Measurements from ENCODE around the gene BCR. TPM values are rescaled to one million over a fixed set of nuclear protein-coding genes. Genes with fewer than 3 reads are reported as not detected.

BCR gene
- total RNA-seq, 2 experiments from 2014 or later, result 60.0 to 64.8 TPM

GRCh38 chr22:23217171-23218052 lies 37.1 kb downstream of the BCR start:
- no peak for TF ChIP-seq CTCF (IDR thresholded peaks at IDR 0.05)

GRCh38 chr22:23218053-23218866 lies 38.0 kb downstream of the BCR start:
- ChIA-PET CTCF (no interaction called here), POLR2A (interaction anchor here (0.8 to 1.7 kb wide), 5 partner anchors 9 to 38 kb away, joined by 3 to 9 read pairs (median 5); partner anchors contain the start of gene BCR)
- H3K27me3 Mint-ChIP-seq, result no peaks in the 10 kb centered on the region
- Histone ChIP-seq H3K27me3 (ENCODE audit: control insufficient read depth in 1 of 2, insufficient read depth in 2 of 2, low read length in 2 of 2) (no peaks in the 10 kb centered on the region), H3K27ac (ENCODE audit: low read depth in 1 of 2, low read length in 2 of 2) (peak overlapping the region; percentile 47 to 53), H3K9me3 (ENCODE audit: control insufficient read depth in 1 of 2, insufficient read depth in 1 of 2, low read length in 2 of 2) (no peaks in the 10 kb centered on the region), H3K4me1 (ENCODE audit: insufficient read depth, low read length) (peaks cover 86% of the 10 kb centered on the region), H3K36me3 (ENCODE audit: insufficient read depth, low read length) (no peaks in the 10 kb centered on the region), H3K4me3 (ENCODE audit: low read length) (peak overlapping the region; percentile 42)
- H3K36me3 Mint-ChIP-seq (ENCODE audit: low read depth), result no peaks in the 10 kb centered on the region
- no peak for TF ChIP-seq CTCF (IDR thresholded peaks at IDR 0.05)
- ATAC-seq (ENCODE audit: poor library complexity) (no peak), DNase-seq (peak in 2 of 14 experiments; percentile 41 to 49)
- peak overlapping the region; percentile 83 for H3K27ac Mint-ChIP-seq
- H3K4me1 Mint-ChIP-seq (ENCODE audit: low read depth), result peaks cover 98% of the 10 kb centered on the region
- H3K4me3 Mint-ChIP-seq, result peak overlapping the region; percentile 84
- H3K9me3 Mint-ChIP-seq, result no peaks in the 10 kb centered on the region
- intact Hi-C loops (cut with DNase I, micrococcal nuclease), result loop anchor here (5.0 kb wide), 1 partner anchor 36 kb away; the partner anchor contains the start of gene BCR (in 2 of the 2)

More at GRCh38 chr22:23217171-23218052, 37.1 kb downstream of the BCR start:
- H3K9me3 ChIP-seq (ENCODE audit: control insufficient read depth in 1 of 2, insufficient read depth in 1 of 2, low read length in 2 of 2), result no peaks in the 10 kb centered on the region
- DNase-seq (no peak), ATAC-seq (ENCODE audit: poor library complexity) (no peak)
- no peaks in the 10 kb centered on the region for H3K27me3 ChIP-seq (ENCODE audit: control insufficient read depth in 1 of 2, insufficient read depth in 2 of 2, low read length in 2 of 2)
- peak overlapping the region; percentile 83 for H3K27ac Mint-ChIP-seq
- no peaks in the 10 kb centered on the region for H3K9me3 Mint-ChIP-seq
- peak overlapping the region; percentile 53 to 55 for H3K27ac ChIP-seq (ENCODE audit: low read depth in 1 of 2, low read length in 2 of 2)
- H3K4me1 Mint-ChIP-seq (ENCODE audit: low read depth), result peaks cover 97% of the 10 kb centered on the region
- peak overlapping the region; percentile 84 for H3K4me3 Mint-ChIP-seq
- no peaks in the 10 kb centered on the region for H3K36me3 Mint-ChIP-seq (ENCODE audit: low read depth)
- H3K4me3 ChIP-seq (ENCODE audit: low read length), result peak overlapping the region; percentile 42
- H3K4me1 ChIP-seq (ENCODE audit: insufficient read depth, low read length), result peaks cover 84% of the 10 kb centered on the region
- CTCF ChIA-PET, result interaction anchor here (1.2 to 1.7 kb wide), 2 partner anchors 43 to 65 kb away, joined by 3 to 6 read pairs; no protein-coding TSS in a partner anchor
- no peaks in the 10 kb centered on the region for H3K36me3 ChIP-seq (ENCODE audit: insufficient read depth, low read length)
- POLR2A ChIA-PET, result interaction anchor here (1.6 to 2.7 kb wide), 4 partner anchors 9 to 36 kb away, joined by 4 to 15 read pairs (median 7); no protein-coding TSS in a partner anchor
- H3K27me3 Mint-ChIP-seq, result no peaks in the 10 kb centered on the region
- intact Hi-C loops (cut with DNase I, micrococcal nuclease), result loop anchor here (5.0 kb wide), 1 partner anchor 35 kb away; the partner anchor contains the start of gene BCR (in 2 of the 2)

- no peaks in the 10 kb centered on the region for H3K27me3 Mint-ChIP-seq
- H3K36me3 Mint-ChIP-seq (ENCODE audit: low read depth), result no peaks in the 10 kb centered on the region
- Histone ChIP-seq H3K27me3 (ENCODE audit: control insufficient read depth in 1 of 2, insufficient read depth in 2 of 2, low read length in 2 of 2) (no peaks in the 10 kb centered on the region), H3K4me3 (ENCODE audit: low read length) (peak overlapping the region; percentile 42), H3K9me3 (ENCODE audit: control insufficient read depth in 1 of 2, insufficient read depth in 1 of 2, low read length in 2 of 2) (no peaks in the 10 kb centered on the region), H3K4me1 (ENCODE audit: insufficient read depth, low read length) (peaks cover 90% of the 10 kb centered on the region), H3K36me3 (ENCODE audit: insufficient read depth, low read length) (no peaks in the 10 kb centered on the region), H3K27ac (ENCODE audit: low read depth in 1 of 2, low read length in 2 of 2) (peak overlapping the region; percentile 47 to 53)
- POLR2A ChIA-PET, result interaction anchor here (0.8 to 1.7 kb wide), 5 partner anchors 9 to 38 kb away, joined by 3 to 9 read pairs (median 5); partner anchors contain the start of gene BCR
- intact Hi-C loops (cut with DNase I, micrococcal nuclease), result loop anchor here (5.0 kb wide), 1 partner anchor 37 kb away; the partner anchor contains the start of gene BCR (in 2 of the 2)
- no peak for TF ChIP-seq CTCF (IDR thresholded peaks at IDR 0.05)
- no peak for ATAC-seq (ENCODE audit: poor library complexity)
- H3K9me3 Mint-ChIP-seq, result no peaks in the 10 kb centered on the region
- H3K4me3 Mint-ChIP-seq, result peak overlapping the region; percentile 84
- CTCF ChIA-PET, result no interaction called here
- H3K27ac Mint-ChIP-seq, result peak overlapping the region; percentile 83
- peak in 1 of 14 experiments; percentile 32 for DNase-seq
- H3K4me1 Mint-ChIP-seq (ENCODE audit: low read depth), result peaks cover 98% of the 10 kb centered on the region
Observed at GRCh38 chr22:23218867-23219251, 38.5 kb downstream of the BCR start.
